GM13976 (cell line): Measurements from ENCODE around the gene SLC39A12.

Source experiments
- DNase-seq: peaks from one replicate; pipeline ENCODE4 v3.0.0; 2012; ENCODE audit warnings: low spot score
- CTCF ChIP-seq: IDR thresholded peaks from 2 replicates; pipeline ENCODE4 v1.5.1; 2012; ENCODE audit warnings: borderline replicate concordance, mild to moderate bottlenecking; ENCODE audit not compliant: insufficient read depth; ENCODE audit errors: extremely low read depth, missing control alignments, control extremely low read depth
- in situ Hi-C: fragments of 300-500 bp; cut with MboI; formaldehyde crosslinking; loops from one replicate; pipeline ENCODE4 v1.12.0; 2022; ENCODE audit warnings: low sequenced_read_pairs, mixed read lengths, inconsistent platforms; ENCODE audit not compliant: unreplicated experiment

Gene SLC39A12

GRCh38 chr10:18086746-18087145, 135.0 kb downstream of the SLC39A12 start:
- TF ChIP-seq CTCF, result no peak

DNA sequence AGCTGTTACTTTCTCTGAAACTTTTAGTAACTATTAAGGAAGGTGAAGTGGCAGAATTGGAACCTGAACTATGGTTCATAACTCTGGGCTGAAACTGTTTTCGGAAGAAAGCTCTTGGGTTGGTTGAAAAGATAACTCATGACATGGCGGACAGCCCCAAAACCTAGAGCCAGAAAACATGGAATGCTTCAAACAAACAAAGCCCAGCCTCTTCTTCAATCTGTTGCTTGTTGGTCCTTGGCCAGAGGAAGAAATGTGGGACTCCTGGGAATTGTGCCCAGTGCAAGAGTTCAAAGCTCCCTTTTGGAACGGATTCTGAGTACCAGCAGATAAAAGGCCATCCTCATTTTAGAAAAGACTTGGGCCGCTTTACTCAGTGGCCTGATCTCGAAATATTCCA, 135.6 kb downstream of the SLC39A12 start:
- in situ Hi-C loops, result no loop called here
- no peak for DNase-seq
- no peak for TF ChIP-seq CTCF

More at GRCh38 chr10:18086746-18087145, 135.0 kb downstream of the SLC39A12 start:
- in situ Hi-C loops, result no loop called here
- DNase-seq, result no peak
